Activated CD4-positive, alpha-beta memory T cell treated with anti-CD3 and anti-CD28 coated beads for 36 hours (primary cell): ENCODE measurements around the gene BIRC7. TPM values are rescaled to one million over a fixed set of nuclear protein-coding genes. Genes with fewer than 3 reads are reported as not detected.

Experiments
- CTCF ChIA-PET: fragments of 350-600 bp; sonication (Branson Sonifier 250); formaldehyde crosslinking; loops from one replicate; lab custom pipeline; 2021; ENCODE audit warnings: antibody characterized with exemption, inconsistent platforms; lab: Charles Lee
- POLR2A ChIA-PET: fragments of 350-600 bp; sonication (Branson Sonifier 250); formaldehyde crosslinking; loops from one replicate; lab custom pipeline; 2021; ENCODE audit warnings: antibody characterized with exemption; lab: Charles Lee
- DNase-seq: peaks from one replicate; pipeline ENCODE4 v3.0.0-alpha.2; 2020
- H3K27ac Mint-ChIP-seq: one replicate; pipeline ENCODE4 v1.8.0; 2021; ENCODE audit warnings: mixed read lengths
- H3K27me3 Mint-ChIP-seq: one replicate; pipeline ENCODE4 v1.8.0; 2021; ENCODE audit warnings: mixed read lengths
- H3K36me3 Mint-ChIP-seq: one replicate; pipeline ENCODE4 v1.8.0; 2021; ENCODE audit warnings: mixed read lengths
- H3K4me1 Mint-ChIP-seq: one replicate; pipeline ENCODE4 v1.8.0; 2021; ENCODE audit warnings: low read depth, mixed read lengths
- H3K4me3 Mint-ChIP-seq: one replicate; pipeline ENCODE4 v1.8.0; 2021; ENCODE audit warnings: mild to moderate bottlenecking, mixed read lengths
- H3K9me3 Mint-ChIP-seq: one replicate; pipeline ENCODE4 v1.8.0; 2021; ENCODE audit warnings: mixed read lengths
- intact Hi-C: fragments of 100-400 bp; cut with micrococcal nuclease; formaldehyde crosslinking; loops from one replicate; pipeline ENCODE4 v1.15.1; 2023
- total RNA-seq, 2 experiments: library from RNA; stranded (reverse); gene quantifications; one replicate each; pipeline ENCODE4 v1.2.3, GENCODE V29; 2021

BIRC7 gene
- total RNA-seq, 2 experiments from 2014 or later = not detected

DNA sequence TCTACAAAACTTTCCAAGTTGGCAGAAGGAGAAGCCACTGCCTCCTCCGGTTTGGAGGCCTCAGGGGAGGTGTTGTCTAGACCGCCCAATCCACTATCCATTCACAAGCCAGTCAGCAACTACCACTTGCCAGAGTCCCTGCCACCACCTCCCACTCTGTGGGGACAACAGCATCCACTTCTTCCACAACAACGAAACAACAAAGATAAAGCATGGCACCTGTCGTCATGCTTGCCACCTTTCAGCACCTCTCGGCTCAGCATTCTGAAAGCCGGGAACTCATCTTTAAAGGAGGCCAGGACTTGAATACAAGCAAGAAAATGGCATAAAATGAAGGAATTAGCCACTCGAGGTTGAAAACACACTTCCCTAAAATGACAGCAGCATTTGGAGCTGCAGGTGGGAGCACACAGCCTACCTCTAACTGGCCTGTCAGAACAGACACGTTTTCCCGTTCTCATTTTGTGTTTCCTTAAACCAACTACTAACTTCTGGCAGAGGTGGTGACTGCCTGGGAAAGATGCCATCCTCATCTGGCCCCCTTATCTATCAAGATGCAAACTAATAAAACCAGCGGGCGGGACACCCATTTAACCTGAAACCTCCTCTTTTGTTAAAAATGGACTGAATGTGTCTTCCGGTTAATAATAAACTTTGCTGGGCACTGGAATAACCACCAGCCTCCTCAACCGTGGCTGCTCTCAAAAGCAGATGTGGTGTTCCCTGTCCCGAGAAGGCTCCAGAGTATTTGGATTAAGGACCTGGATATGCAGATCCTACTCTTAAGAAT lies 41.5 kb upstream of the BIRC7 start:
- Mint-ChIP-seq H3K4me1 (peaks cover 20% of the 10 kb centered on the region), H3K27me3 (no peaks in the 10 kb centered on the region), H3K4me3 (no peak overlapping the region), H3K36me3 (peaks cover 21% of the 10 kb centered on the region), H3K27ac (no peak overlapping the region), H3K9me3 (no peaks in the 10 kb centered on the region)
- ChIA-PET POLR2A (no interaction called here), CTCF (interaction anchor here (1.2 to 1.5 kb wide), 2 partner anchors 11 to 29 kb away, joined by 3 to 6 read pairs; no protein-coding TSS in a partner anchor)
- DNase-seq = no peak
- intact Hi-C loops = no loop called here

GRCh38 chr20:63194797-63195173 lies 40.9 kb upstream of the BIRC7 start:
- ChIA-PET POLR2A (no interaction called here), CTCF (no interaction called here)
- intact Hi-C loops = no loop called here
- Mint-ChIP-seq H3K36me3 (peaks cover 24% of the 10 kb centered on the region), H3K27ac (no peak overlapping the region), H3K4me3 (no peak overlapping the region), H3K9me3 (no peaks in the 10 kb centered on the region), H3K27me3 (no peaks in the 10 kb centered on the region), H3K4me1 (peaks cover 25% of the 10 kb centered on the region)
- DNase-seq = no peak

- Mint-ChIP-seq H3K4me3 (no peak overlapping the region), H3K27ac (no peak overlapping the region), H3K27me3 (no peaks in the 10 kb centered on the region), H3K36me3 (peaks cover 31% of the 10 kb centered on the region), H3K4me1 (peaks cover 30% of the 10 kb centered on the region), H3K9me3 (no peaks in the 10 kb centered on the region)
- intact Hi-C loops = no loop called here
- POLR2A ChIA-PET = no interaction called here
- DNase-seq = no peak
- CTCF ChIA-PET = interaction anchor here (4.7 kb wide), 1 partner anchor 27 kb away, joined by 27 read pairs; no protein-coding TSS in a partner anchor
Measured at GRCh38 chr20:63196768-63197470, 38.8 kb upstream of the BIRC7 start.

DNA sequence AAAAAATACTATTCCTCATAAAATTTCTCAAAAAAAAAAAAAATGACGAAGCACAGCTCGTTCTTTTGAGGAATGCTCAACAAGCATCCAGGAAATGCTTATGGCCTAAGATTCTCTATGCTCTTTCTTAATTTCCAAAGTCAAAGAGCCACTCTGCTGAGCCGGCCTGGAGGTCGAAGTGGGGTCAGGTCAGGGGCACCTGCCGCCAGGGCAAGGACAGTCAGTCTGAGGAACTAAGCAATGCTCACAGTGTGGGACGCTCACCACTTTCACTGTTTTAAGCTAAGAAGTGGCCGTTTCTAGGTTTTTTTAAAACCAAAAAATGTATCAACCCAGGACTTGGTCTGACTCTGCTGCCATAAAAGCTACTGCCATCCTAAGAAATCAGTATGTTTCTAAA lies 37.1 kb upstream of the BIRC7 start:
- Mint-ChIP-seq H3K27ac (no peak overlapping the region), H3K27me3 (no peaks in the 10 kb centered on the region), H3K4me1 (peaks cover 33% of the 10 kb centered on the region), H3K9me3 (no peaks in the 10 kb centered on the region), H3K4me3 (no peak overlapping the region), H3K36me3 (peaks cover 38% of the 10 kb centered on the region)
- ChIA-PET CTCF (interaction anchor here (4.7 kb wide), 1 partner anchor 25 kb away, joined by 27 read pairs; no protein-coding TSS in a partner anchor), POLR2A (interaction anchor here (0.6 kb wide), 1 partner anchor 14 kb away, joined by 3 read pairs; no protein-coding TSS in a partner anchor)
- intact Hi-C loops = no loop called here
- DNase-seq = no peak

- Mint-ChIP-seq H3K36me3 (peaks cover 47% of the 10 kb centered on the region), H3K4me3 (no peak overlapping the region), H3K4me1 (peaks cover 34% of the 10 kb centered on the region), H3K27me3 (no peaks in the 10 kb centered on the region), H3K9me3 (no peaks in the 10 kb centered on the region), H3K27ac (no peak overlapping the region)
- intact Hi-C loops = no loop called here
- ChIA-PET CTCF (no interaction called here), POLR2A (no interaction called here)
- no peak for DNase-seq
Measured at GRCh38 chr20:63202021-63202420, 33.7 kb upstream of the BIRC7 start.

GRCh38 chr20:63202811-63203526 lies 32.7 kb upstream of the BIRC7 start:
- no peak overlapping the region for H3K27ac Mint-ChIP-seq
- H3K27me3 Mint-ChIP-seq = no peaks in the 10 kb centered on the region
- ChIA-PET POLR2A (no interaction called here), CTCF (no interaction called here)
- peaks cover 26% of the 10 kb centered on the region for H3K4me1 Mint-ChIP-seq
- no peak overlapping the region for H3K4me3 Mint-ChIP-seq
- intact Hi-C loops = no loop called here
- no peak for DNase-seq
- H3K36me3 Mint-ChIP-seq = peaks cover 45% of the 10 kb centered on the region
- H3K9me3 Mint-ChIP-seq = no peaks in the 10 kb centered on the region

- Mint-ChIP-seq H3K36me3 (peaks cover 49% of the 10 kb centered on the region), H3K4me1 (peaks cover 25% of the 10 kb centered on the region), H3K27ac (no peak overlapping the region), H3K27me3 (no peaks in the 10 kb centered on the region), H3K9me3 (no peaks in the 10 kb centered on the region), H3K4me3 (no peak overlapping the region)
- ChIA-PET POLR2A (no interaction called here), CTCF (interaction anchor here (0.8 kb wide), 1 partner anchor 19 kb away, joined by 4 read pairs; no protein-coding TSS in a partner anchor)
- intact Hi-C loops = no loop called here
- no peak for DNase-seq
Measured at GRCh38 chr20:63204362-63204761, 31.3 kb upstream of the BIRC7 start.

- no peaks in the 10 kb centered on the region for H3K27me3 Mint-ChIP-seq
- no peaks in the 10 kb centered on the region for H3K9me3 Mint-ChIP-seq
- H3K36me3 Mint-ChIP-seq = peaks cover 51% of the 10 kb centered on the region
- ChIA-PET CTCF (interaction anchor here (2.7 kb wide), 1 partner anchor 17 kb away, joined by 12 read pairs; no protein-coding TSS in a partner anchor), POLR2A (no interaction called here)
- peaks cover 31% of the 10 kb centered on the region for H3K4me1 Mint-ChIP-seq
- H3K4me3 Mint-ChIP-seq = no peak overlapping the region
- DNase-seq = no peak
- intact Hi-C loops = no loop called here
- no peak overlapping the region for H3K27ac Mint-ChIP-seq
Measured at GRCh38 chr20:63205896-63206295, 29.8 kb upstream of the BIRC7 start.

- Mint-ChIP-seq H3K27me3 (no peaks in the 10 kb centered on the region), H3K4me3 (no peak overlapping the region), H3K9me3 (no peaks in the 10 kb centered on the region), H3K4me1 (peaks cover 32% of the 10 kb centered on the region), H3K36me3 (peaks cover 46% of the 10 kb centered on the region), H3K27ac (no peak overlapping the region)
- DNase-seq = no peak
- intact Hi-C loops = no loop called here
- POLR2A ChIA-PET = no interaction called here
- CTCF ChIA-PET = interaction anchor here (2.7 kb wide), 1 partner anchor 16 kb away, joined by 12 read pairs; no protein-coding TSS in a partner anchor
Measured at GRCh38 chr20:63206878-63207277, 28.8 kb upstream of the BIRC7 start.

DNA sequence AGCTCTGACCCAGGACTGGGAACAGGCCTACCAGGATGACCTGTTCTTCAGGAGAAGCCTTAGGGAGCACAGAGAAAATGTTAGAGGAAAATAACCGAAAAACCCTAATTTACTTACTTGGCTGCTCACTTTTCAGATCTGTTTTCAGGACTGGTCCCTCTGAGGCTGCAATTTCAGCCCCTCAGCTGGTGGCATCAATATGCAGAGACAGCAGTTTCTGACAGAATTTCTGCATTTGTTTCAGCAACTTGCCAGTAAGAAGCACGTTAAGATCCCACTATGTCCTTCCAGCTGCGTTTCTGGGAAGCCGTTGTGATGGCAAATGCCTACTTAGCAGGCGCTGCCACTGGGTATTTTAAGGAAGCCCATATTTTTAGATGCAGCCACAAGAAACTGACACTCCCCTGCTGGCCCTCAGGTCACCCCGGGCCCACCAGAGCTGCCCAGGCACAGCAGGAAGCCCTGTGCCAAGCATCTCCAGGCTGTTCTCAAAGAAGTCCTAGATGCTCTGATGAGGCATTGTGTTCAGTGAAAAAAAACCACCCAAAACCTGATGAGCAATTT lies 27.3 kb upstream of the BIRC7 start:
- Mint-ChIP-seq H3K27me3 (no peaks in the 10 kb centered on the region), H3K4me3 (no peak overlapping the region), H3K4me1 (peaks cover 44% of the 10 kb centered on the region), H3K9me3 (no peaks in the 10 kb centered on the region), H3K27ac (no peak overlapping the region), H3K36me3 (peaks cover 52% of the 10 kb centered on the region)
- DNase-seq = no peak
- CTCF ChIA-PET = interaction anchor here (1.2 to 2.0 kb wide), 2 partner anchors 15 to 16 kb away, joined by 3 to 7 read pairs; no protein-coding TSS in a partner anchor
- intact Hi-C loops = no loop called here
- POLR2A ChIA-PET = no interaction called here

DNA sequence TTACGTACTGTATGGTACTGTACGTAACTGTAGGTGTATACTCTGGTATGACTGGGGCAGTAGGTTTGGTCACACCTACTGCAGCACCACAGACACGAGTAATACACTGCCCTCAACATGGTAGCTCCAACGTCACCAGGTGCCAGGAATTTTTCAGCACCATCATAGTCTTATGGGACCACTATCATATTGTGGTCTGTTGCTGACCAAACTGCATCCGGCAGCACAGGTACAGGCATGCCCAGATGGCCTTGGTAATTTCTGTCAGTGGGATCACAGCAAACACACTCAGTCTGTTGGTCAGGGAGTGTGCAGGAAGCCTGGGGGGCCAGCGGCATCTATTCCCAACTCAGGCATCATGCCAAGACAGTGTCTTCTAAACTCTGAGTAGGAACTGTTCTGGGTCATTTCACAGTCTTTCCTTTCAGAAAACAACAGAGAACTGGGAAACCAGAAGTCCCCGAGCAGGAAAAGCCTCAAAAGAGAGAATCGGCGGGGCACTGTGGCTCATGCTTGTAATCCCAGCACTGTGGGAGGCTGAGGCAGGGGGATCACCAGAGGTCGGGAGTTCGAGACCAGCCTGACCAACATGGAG lies 25.6 kb upstream of the BIRC7 start:
- intact Hi-C loops = no loop called here
- CTCF ChIA-PET = interaction anchor here (2.0 to 5.7 kb wide), 2 partner anchors 13 to 14 kb away, joined by 7 to 58 read pairs; no protein-coding TSS in a partner anchor

More for the DNA sequence above, 25.6 kb upstream of the BIRC7 start:
- Mint-ChIP-seq H3K9me3 (no peaks in the 10 kb centered on the region), H3K27ac (no peak overlapping the region), H3K36me3 (peaks cover 59% of the 10 kb centered on the region), H3K27me3 (no peaks in the 10 kb centered on the region), H3K4me1 (peaks cover 61% of the 10 kb centered on the region), H3K4me3 (no peak overlapping the region)
- POLR2A ChIA-PET = no interaction called here
- no peak for DNase-seq
